GM11168 (cell line): ENCODE data around the gene RBM6.
"Not testable (repeated sequence)": the region's sequence is repeated elsewhere in the genome, so short reads cannot be mapped to it uniquely, and the experiment has no call there.

Experiments
- in situ Hi-C: fragments of 300-500 bp; cut with MboI; formaldehyde crosslinking; loops from one replicate; pipeline ENCODE4 v1.12.0; 2022; ENCODE audit warnings: low sequenced_read_pairs; ENCODE audit not compliant: unreplicated experiment

RBM6 gene, protein sequence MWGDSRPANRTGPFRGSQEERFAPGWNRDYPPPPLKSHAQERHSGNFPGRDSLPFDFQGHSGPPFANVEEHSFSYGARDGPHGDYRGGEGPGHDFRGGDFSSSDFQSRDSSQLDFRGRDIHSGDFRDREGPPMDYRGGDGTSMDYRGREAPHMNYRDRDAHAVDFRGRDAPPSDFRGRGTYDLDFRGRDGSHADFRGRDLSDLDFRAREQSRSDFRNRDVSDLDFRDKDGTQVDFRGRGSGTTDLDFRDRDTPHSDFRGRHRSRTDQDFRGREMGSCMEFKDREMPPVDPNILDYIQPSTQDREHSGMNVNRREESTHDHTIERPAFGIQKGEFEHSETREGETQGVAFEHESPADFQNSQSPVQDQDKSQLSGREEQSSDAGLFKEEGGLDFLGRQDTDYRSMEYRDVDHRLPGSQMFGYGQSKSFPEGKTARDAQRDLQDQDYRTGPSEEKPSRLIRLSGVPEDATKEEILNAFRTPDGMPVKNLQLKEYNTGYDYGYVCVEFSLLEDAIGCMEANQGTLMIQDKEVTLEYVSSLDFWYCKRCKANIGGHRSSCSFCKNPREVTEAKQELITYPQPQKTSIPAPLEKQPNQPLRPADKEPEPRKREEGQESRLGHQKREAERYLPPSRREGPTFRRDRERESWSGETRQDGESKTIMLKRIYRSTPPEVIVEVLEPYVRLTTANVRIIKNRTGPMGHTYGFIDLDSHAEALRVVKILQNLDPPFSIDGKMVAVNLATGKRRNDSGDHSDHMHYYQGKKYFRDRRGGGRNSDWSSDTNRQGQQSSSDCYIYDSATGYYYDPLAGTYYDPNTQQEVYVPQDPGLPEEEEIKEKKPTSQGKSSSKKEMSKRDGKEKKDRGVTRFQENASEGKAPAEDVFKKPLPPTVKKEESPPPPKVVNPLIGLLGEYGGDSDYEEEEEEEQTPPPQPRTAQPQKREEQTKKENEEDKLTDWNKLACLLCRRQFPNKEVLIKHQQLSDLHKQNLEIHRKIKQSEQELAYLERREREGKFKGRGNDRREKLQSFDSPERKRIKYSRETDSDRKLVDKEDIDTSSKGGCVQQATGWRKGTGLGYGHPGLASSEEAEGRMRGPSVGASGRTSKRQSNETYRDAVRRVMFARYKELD

DNA sequence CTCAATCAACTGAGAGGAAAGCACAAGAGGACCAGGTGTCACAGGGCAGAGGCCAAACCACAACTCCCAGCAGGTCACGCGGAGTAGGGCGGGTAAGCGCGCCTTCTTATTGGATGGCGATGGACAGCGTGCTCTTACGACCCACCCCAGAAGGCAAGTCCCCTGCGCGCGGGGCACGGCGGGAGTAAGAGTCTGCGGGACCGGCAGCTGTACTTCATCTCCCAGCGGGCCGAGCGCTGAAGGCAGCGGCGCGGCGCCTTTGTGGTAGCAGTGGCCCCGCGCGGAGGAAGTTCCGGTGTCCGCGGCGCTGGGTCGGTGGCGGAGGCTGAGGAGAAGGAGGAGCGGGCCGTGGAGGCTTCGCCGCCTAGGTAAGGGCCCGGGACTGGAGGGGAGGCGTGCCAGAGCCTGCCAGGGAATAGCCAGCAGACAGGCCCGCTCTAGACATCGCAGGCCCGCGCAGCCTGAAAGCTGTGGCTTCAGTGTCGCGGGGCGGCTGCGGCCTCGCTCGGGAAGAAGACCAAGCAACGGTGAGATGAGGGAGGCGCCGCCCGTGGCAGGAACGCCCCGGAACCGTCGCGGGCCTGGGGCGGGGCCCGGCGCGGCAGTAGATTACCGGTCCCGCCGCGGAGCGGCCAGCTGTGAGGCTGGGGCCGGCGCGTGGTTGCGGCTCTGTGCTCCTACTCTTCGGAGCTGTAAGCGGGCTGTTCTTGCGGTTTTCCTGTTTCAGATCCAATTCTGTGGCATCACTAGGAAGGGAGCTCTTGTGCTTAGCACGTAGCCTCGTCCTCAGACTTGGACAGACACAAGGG, at the start of gene RBM6:
Gene RBM6 (plus strand): TSS at position 293 of the 809 bp plus-strand sequence. CDS start 22,492 bp downstream, outside the sequence.
- in situ Hi-C loops, result no loop called here

DNA sequence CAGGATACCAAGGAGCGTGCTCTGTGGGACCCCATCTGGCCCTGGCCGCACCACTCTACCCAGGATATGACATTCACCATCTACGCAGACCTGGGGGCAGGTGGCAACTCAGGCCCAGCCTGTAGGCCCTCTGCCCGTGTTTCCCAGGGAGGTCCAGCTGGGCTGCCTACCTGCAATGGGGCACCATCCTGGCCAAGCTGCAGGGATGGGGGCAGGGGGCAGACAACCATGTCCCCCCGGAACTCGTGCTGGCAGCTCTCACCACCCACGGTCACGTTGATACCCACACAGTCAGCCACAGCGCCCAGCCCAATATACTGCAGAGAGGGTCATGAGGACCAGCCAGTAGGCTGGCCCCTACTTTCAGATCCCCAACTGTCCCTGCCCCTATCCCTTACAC, 44.2 kb upstream of the RBM6 start:
- in situ Hi-C loops, result no loop called here

DNA sequence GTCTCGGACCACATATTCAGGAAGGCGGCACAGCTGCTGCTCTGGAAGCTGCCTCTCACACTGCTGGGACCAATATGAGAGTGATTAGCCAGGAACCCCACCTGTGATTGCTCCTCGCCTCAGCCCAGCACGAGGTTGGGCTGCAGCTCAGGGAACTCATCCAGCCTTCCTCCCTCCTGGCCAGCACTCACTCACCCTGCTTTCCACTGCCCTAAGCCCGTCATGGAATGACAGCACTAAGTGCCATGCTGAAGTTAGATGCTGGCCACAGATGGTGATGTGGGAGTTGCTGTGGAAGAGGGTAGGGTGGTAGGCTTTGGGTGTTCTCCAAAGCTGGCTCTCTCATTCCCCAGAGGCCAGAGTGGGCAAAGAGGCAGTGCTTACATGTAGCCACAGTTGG, 43.6 kb upstream of the RBM6 start:
- in situ Hi-C loops, result no loop called here

DNA sequence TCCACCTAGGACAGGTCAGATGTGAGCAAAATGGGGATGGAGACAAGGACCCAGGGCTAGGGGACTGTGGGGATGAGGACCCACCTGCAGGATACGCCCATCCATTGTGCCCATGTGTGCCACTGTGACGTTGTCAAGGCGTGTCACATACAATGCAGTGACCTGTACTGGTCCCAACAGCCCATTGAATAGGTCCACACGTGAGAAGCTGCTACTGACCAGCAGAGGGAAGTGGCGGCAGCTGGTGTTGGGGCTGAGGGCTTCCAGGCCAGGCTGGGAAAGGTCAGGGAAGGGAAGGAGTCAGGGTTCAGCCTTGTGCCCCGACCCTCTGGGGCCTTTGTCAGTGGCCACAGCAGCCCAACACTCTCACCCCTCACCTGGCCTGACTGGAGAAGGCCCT, 41.0 kb upstream of the RBM6 start:
- in situ Hi-C loops, result no loop called here

DNA sequence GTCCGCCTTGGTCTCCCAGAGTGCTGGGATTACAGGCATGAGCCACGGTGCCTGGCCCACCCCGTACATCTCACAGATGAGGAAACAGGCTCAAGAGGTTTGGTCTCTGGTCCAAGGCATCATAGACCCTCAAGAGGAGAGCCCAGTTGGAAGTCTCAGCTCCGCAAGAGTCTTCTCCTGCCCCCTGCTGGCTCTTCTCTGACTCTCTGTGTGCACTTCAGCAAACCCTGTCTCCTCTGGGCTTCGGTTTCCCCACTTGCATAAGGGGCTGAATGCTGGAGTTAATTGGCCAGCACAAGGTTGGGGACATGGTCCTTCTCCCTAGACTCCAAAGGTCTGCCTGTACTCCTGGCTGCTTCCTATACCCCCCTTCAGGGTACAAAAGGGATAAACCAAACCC, 40.1 kb upstream of the RBM6 start:
- in situ Hi-C loops, result no loop called here

DNA sequence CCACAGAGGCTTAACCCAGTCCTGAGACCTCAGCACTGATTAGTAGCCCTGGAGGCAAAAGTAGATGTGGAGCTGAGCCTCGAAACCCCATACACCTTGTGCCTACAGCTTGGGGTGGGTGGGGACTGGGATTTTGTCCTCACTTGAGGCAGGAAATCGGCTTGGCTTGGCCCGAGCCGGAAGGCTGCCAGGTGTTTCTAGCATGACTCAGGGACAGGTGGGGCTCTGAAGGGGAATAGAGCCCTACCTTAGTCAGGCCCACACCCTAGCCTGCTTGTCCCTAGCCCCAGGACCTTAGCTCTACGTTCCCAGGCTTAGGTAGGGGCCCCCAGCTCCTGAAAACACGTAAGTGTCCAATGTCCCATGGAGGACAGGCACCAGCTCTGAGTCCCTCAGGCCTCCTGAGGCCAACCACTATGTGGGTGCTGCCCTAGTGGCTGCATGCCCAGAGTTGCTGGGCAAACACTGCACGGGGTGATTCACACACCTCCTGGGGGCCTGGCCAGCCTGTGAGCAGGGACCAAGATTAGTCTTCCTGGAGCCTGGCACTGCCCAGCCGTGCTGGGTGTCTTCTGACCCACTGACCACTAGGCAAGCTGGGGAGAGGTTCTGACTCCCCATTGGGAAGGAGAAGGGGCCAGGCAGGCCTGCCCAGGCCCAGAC, 39.3 kb upstream of the RBM6 start:
- in situ Hi-C loops, result no loop called here

DNA sequence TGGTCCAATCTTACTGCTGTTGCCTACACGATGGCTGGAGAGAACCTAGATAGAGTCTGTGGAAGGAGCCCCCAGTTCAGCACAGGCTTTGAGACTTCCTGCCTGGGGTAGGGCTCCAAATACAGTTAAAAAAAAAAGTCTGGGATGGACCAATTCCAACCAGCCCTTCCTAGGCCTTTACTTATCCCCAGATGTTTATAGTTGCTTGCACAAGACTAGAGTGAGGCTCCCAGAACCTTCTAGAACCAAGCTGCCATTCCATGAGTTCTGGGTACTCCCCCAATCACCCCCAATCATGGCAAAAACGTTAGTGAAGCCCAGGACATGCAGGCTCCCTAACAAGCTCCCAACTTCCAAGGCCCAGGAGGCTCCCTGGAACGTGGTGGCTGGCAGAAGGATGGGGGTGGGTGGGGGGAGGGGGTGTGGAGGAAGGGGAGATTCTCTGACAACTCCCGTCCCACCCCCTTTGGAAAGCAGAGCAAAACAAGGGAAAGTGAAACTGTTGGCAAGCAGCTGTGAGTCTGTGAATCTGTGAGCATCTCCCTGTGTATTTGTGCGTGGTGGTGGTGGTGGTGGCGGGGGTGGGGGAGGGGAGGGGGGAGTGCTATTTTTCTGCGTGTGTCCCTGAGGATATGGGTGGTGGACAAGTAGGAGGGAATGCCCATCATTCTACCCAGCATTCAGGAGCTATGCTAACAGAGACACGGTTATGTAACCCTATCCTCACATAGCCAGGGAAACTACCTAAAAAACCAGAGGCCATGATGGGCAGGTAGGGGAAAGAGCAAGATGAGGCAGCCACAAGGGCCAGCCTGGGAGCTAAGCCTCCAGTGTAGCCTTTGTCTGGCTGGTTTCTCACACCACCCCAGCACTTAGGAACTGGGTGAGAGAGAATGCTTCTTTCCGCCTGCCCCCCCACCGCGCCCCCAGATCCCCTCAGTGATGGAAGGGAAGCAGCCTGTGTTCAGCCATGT, 38.3 kb upstream of the RBM6 start:
- in situ Hi-C loops, result no loop called here

DNA sequence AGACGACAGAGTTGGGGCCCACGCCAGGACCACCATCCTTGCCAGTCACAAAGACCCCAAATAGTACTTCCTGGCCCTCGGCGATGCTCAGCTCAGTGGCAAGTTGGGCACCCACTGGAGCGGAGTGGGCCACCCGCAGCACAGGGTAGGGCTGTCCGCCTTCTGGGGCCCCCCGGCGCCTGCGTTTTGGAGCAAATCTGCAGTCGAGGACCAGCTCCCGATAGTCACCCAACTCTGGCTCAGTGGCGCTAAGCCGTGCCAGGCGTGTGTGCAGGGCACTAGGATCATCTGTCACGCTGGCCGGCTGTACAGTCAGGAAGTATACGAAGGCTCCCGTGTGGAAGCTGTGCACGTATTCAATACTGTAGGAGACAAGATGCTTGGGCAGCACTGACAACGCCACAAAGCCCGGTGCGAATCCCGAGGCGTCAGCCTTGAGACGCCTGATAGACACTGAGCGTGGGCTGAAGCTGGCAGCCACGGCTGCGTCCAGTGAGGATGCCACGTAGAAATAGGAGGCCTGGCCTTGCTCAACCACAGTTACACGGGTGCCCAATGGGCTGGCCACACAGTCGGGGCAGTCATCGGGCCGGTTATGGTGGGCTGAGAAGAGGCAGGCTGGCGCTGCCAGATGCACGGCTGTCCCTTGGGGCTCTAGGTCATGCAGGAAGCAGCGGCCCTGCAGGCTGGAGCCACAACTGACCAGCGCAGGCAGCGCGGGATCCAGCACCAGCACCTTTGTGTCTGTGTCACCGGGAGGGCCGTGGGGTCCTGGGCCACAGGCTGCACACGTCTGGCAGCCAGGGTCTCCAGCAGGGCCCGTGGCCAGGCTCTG, 37.2 kb upstream of the RBM6 start:
- in situ Hi-C loops, result no loop called here

DNA sequence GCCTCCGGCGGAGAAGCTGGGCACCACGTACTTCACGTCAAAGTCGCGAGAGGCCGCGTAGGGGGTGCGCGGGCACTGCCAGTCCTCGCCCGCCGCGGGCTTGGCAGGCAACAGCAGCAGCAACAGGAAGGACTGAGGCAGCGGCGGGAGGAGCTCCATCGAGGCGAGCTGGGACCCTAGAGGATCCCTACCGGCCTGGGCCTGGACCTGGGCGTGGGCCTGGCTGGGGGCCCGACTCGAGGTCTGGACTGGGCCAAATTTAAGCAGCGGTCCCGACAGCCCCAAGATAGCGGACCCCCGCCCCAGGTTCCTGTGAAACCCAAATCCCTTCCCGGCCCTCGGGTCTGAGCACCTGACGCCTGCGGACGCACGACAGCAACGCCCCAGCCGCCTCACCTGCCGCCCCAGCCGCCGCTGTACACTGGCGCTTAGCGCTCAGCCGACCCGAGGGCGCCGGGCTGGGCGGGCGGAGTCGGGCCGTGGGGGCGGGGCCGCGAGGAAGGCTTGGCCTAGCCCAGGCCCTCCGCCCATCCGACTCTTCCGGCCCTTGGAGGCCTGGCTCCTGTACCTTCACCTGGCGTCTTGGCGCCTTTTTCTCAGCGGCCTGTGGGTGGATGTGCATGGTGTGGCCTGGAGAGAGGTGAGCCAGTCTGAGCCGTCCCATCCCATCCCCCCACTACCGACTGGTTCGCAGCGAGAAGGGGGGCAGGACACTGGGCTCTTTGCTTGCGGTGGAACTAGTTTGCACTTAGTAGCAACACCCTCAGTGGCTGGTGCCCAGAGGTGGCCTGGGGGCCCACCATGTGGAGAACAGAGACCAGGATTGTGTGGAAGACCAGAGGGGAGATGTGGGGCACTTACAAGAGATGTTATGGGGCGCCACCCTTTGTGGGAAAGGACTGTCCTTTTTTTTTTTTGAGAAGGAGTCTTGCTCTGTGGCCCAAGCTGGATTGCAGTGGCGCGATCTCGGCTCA, 36.2 kb upstream of the RBM6 start, which contains the start of gene MST1R:
Gene MST1R (minus strand): TSS at position 423 of the 974 bp plus-strand sequence. CDS start 264 bp downstream, at position 159.
- in situ Hi-C loops, result no loop called here

DNA sequence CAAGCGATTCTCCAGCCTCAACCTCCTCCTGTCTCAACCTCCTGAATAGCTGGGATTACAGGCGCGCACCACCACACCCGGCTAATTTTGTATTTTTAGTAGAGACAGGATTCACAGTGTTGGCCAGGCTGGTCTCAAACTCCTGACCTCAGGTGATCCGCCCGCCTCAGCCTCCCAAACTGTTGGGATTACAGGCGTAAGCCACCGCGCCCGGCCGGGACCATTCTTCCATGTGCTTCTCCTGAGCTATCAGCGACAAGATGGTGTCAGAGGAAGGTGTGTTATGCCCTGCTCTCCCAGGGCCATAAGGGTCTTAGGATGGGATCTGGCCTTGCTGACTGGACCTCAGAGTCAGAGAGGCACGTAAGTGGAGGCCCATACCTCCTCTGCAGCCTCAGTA, 35.5 kb upstream of the RBM6 start:
- in situ Hi-C loops, result not testable (repeated sequence)

DNA sequence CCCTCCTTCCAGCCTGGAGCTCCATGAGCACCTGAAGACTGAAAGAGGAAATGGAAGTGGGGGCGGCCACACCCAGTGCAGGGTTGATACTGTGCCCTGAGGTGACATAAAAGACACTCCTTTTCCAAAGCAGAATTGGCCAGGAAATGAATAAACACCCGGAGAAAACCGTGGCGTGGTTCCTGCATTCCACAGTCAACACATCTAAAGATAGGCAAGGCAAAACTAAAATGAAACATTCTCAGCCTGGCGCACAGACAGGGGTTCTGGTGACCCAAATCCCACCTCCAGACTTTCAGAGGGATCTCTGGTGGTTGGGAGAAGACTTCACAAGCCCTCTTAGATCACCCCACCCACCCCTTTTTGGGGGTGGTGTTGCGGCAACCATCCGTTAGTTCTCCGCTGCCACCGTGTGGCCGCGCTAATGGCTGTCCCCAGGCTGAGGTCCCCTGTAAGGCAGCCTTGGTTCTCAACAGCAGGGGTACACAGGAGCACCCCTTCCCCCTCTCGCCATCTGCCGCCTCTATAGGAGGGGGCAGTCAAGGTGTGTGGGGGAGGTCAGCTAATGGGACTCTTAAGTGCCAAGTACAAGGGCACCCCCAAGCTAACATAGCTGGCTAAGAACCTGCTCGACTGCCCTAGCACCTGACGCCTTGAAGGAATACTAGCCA, 33.7 kb upstream of the RBM6 start:
- in situ Hi-C loops, result no loop called here

DNA sequence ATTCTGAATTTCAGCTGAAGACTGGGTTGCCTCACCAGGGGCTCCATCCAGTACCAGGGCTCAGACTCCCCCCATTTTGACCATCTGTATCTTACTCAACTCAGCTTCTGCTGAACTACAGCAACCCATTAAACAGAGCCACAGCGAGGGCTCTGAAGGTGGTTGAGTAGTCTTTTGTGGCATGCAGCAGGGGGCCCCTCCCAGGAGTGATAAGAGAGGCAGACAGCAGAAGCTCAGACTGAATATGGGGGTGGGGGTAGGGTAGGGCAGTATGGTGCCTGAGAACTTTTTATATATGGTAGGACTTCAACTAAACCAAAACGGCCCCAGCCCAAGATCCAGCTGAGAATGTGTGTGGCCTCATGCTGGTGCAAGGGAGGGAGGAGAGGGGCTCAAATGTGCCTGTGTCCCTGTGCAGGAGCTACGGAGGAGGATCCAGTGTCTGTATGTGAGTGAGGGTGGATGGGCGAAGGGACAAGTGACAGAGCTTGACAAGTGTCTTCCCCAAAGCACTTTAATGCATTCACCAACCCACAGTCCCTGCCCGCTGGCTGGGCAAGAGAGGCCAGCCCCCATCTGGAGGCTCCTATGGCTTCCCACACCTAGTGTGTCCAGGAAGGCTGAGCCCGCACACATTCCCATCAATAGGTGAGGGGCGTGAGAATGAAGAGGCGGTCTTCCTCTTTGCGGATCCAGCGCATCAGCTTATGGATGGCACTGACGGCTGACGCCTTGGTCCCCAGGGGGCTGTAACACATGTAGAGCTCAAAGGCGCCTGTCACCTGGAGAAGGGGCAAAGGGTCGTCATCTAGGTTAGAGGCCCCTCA, 31.4 kb upstream of the RBM6 start:
- in situ Hi-C loops, result no loop called here

DNA sequence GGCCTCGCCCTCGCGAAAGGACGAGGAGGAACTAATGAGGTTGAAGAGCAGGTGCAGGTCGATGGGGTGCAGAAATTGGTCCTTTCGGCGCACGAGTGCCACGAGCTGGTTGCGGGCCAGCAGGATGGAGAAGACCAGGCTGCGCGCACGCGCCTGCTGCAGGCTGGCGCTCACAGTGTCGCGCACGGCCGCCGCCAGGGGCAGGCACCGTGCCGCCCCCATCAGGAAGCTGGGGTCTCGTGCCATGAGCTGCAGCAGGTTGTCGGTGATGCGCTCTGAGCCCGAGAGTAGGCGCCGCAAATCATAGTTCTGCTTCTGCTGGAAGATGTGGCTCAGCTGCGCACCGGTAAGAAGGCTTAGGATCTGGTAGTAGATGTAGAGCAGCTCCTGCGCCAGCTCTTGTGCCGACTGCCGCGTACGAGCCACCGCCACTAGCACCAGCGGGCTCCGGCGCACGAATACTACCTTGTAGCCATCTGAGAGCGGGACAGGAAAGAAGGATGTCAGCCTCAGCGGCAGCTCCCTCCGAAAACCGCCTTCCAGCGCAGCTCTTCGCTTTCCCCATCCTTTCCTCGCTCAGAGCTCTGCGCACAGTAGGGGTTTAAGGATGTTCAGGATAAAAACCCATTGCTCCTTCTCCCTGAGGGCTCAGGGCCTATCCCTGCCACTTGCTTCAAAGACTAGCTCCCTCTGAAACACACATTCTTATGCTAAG, 29.4 kb upstream of the RBM6 start:
- in situ Hi-C loops, result no loop called here

DNA sequence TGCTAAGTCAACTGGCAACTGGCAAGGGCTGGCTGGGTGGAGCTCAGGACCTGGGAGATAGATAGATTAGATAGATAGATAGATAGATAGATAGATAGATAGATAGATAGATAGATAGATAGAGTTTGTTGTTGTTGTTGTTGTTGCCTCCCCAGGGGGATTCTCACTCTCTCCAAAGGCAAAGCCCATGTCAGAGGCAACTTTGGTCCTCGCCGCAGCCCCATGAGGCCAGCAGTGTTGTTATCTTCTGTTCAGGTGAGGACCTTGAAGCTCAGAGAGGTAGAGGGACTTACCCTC, 28.9 kb upstream of the RBM6 start:
- in situ Hi-C loops, result no loop called here

DNA sequence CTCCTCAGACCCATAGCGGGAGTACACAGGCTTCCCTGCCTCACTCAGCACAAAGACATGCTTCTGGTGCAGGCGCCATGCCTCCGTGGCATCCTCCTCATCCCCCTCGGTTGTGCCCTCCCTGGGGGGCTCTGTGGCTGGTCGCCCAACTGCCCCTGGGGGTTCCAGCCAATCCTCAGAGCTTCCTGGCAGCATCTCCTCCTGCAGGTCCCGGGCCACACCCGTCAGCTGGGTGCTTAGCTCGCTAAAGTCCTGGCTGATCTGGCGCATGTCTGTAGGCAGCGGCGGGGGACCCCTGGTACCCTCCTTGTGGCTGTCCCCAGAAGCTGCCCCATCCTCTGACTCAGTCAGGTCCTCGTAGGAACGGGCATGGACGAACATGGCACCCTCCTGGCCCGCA, 28.3 kb upstream of the RBM6 start:
- in situ Hi-C loops, result no loop called here
